ENCODE results near the gene CRTC3.
"Not testable (repeated sequence)": the region's sequence is repeated elsewhere in the genome, so short reads cannot be mapped to it uniquely, and the experiment has no call there.

Gene CRTC3

GRCh38 chr15:90633360-90633759 lies 103.6 kb downstream of the CRTC3 start:
- DNase-seq: no peak

GRCh38 chr15:90636993-90637392 lies 107.3 kb downstream of the CRTC3 start:
- not testable (repeated sequence) for DNase-seq

GRCh38 chr15:90637693-90638092 lies 108.0 kb downstream of the CRTC3 start:
- DNase-seq: no peak

GRCh38 chr15:90638201-90638691 lies 108.5 kb downstream of the CRTC3 start:
- DNase-seq: peak; percentile 91

GRCh38 chr15:90638963-90639362 lies 109.2 kb downstream of the CRTC3 start:
- no peak for DNase-seq

- no peak for DNase-seq
Measured at GRCh38 chr15:90640862-90641261, 111.1 kb downstream of the CRTC3 start.

- peak; percentile 7 for DNase-seq
Measured at GRCh38 chr15:90641581-90642463, 112.1 kb downstream of the CRTC3 start.

DNA sequence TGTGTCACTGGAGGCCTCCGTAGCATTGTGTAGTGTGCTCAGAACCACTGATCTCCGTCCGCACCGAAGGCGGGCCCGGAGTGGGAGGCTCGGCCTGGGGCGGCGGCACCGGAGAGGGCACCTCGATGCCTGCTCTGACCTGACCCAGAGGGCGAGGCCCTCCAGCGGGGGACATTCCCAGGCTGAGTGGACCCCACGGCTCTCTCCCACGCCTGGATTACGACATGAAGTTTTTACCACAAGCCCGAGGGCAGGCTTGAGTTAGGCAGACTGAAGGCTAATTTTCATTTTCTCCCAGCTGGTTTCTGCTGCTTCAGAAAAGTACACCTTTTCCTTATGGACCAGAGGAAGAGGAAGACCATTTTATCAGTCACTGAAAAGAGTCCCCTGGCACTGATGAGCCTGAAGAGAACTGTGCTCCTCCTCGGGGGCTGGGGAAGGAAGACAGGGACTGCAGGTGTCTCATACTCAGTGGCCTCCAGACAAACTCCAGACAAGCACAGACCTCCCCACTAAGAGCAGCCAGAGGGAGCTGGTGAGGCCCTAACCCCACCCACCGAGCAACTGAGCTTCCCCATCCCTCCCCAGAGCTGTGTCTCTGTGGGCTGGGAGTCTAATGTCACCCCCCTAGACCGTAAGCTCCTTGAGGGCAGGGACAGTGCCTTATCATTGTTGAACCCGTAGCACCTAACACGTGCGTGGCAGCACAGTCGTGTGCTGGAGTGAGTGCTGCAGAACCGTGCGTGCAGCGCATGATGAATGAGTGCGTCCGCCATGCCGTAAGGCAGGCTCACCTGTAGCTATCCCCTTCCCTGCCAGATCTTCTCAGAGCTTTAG lies 113.0 kb downstream of the CRTC3 start:
- peak; percentile 22 for DNase-seq

DNA sequence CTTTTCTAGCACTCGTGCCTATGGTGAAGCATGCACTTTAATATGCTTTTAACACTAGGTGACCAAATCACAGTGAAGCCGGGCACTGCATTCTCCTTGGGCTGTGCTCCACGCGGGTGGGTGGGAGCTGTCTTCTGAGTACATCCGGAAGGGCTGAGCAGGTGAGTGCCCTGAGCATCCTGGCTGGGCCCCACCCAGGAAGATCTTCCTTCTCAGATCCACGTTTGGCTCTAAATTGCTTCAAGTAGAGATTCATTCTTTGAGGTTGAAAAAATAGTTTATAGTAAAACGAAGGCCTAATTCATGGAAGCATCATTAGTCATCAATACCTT lies 113.5 kb downstream of the CRTC3 start:
- no peak for DNase-seq

- DNase-seq: no peak
Measured at GRCh38 chr15:90644526-90644925, 114.8 kb downstream of the CRTC3 start.

DNA sequence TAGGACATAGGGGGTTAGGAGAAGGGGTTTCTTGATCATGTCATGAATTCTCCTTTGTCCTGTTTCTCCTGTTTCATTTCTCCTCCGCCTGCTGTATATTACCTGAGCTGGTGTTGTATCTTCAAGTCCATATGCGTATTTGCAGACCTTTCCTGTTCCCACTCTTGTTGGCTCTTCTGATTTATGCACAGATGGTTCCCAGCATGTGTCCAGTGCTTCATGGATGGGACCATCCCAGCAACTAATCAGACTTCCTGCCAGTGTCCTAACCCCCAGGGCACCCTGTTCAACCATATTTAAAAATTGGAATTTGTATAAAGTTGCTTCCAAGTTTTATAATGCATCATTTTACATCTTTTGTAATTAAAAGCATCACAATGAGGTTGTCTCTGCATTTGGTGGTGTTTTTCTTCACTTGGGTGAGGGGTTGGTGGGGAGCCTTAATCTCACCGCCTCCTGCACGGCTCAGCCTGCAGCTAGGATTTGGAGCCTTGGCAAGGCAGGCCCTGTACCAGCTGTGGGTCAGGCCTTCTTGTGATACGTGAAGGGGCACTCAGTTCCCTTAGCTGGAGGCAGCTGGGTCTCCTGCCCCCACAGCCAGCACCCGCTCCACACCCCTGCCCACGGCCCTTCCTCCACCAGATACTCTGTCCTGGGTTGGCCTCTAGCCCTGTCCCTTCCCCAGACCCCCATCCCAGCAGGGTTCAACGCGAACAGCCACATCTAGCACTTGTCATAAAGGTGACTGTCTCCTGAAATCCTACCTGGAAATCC lies 115.4 kb downstream of the CRTC3 start:
- DNase-seq: no peak

- no peak for DNase-seq
Measured at GRCh38 chr15:90645873-90646575, 116.3 kb downstream of the CRTC3 start.

DNA sequence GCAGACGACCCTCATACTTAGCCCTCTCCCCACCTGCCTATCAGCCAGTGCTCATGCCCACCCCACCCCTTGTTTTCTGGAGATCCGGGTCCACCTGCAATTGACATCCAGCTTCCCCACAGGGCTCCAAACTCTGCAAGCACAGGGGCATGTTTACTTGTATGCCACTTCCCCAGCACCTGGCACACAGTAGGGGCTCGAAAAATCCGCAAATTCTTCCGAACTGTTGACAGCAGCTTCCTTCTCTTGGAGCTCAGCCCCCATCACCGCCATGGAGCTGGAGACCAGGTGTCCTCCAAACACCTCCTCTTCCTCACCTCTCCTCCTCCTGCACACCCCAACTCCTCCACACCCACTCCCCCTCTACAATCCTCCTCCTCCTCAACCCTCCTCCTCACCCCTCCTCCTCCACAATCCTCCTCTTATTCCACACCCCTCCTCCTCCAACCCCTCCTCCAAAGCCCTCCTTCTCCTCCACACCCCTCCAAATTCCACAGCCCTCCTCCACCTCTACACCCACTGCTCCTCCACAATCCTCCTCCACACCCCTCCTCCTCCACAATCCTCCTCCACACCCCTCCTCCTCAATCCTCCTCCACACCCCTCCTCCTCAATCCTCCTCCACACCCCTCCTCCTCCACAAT lies 117.1 kb downstream of the CRTC3 start:
- no peak for DNase-seq

- DNase-seq: no peak
Measured at GRCh38 chr15:90647326-90647725, 117.6 kb downstream of the CRTC3 start.

- peak; percentile 100 for DNase-seq
Measured at GRCh38 chr15:90648137-90649070, 118.7 kb downstream of the CRTC3 start.

DNA sequence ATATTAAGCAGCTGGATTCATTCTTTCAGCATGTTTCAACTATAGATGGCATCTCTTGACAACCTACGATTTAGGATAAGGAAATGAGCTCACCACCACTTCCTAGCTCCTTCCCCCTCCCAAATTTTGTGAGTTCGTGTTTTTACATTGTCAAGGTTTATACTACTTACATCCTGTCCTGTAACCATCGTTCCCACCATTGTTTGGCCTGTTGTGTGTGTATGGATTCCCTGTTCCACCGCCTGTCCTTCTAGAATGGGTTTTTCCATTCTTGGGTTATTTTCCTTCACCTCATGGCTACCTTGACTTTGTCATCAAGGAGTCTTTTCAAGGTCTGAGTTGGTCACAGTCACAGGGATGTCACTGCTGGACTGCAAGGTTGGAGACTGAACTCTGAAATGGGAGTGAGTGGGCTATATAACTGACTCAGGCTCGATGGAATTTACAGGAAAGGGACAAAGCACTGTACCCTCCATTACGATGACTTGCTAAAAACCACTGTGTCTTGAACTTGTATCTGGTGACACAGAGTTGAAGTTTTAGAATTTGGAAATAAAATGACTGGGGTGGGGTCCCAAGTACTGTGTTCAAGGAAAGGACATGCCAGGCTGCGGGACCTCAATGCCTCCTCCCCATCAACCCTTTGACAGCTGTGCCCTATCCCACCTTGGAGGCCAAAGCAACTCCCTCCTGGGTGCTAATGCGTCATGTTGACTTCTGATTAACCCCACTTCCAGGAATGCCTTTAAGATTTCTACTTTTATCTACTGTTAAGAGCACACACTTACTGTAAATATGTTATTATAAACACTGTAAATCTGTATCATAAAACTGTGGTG lies 120.6 kb downstream of the CRTC3 start:
- DNase-seq: peak; percentile 83

- DNase-seq: no peak
Measured at GRCh38 chr15:90650956-90651689, 121.4 kb downstream of the CRTC3 start.

- peak; percentile 63 for DNase-seq
Measured at GRCh38 chr15:90654233-90655136, 124.8 kb downstream of the CRTC3 start.

Data from MV-4-11 (cell line).